Kidney epithelial cell (primary cell): ENCODE data around the gene MUC4. TPM values are rescaled to one million over a fixed set of nuclear protein-coding genes. Genes with fewer than 3 reads are reported as not detected.
A peak's percentile ranks its signal among the peaks of the same experiment; 100 is the strongest.
"Not testable (repeated sequence)": the region's sequence is repeated elsewhere in the genome, so short reads cannot be mapped to it uniquely, and the experiment has no call there.

Experiments
- DNase-seq: peaks from one replicate; pipeline ENCODE4 v3.0.0-alpha.2; 2010; ENCODE audit warnings: low read depth
- H3K27me3 ChIP-seq: 2 replicates; pipeline ENCODE4 v1.6.0; 2011; ENCODE audit warnings: low read length; ENCODE audit not compliant: control insufficient read depth, insufficient read depth
- H3K36me3 ChIP-seq: 2 replicates; pipeline ENCODE4 v1.5.1; 2011; ENCODE audit warnings: low read length; ENCODE audit not compliant: control insufficient read depth, insufficient read depth
- H3K4me3 ChIP-seq: 2 replicates; pipeline ENCODE4 v1.5.1; 2011; ENCODE audit warnings: low read depth, mild to moderate bottlenecking, control low read depth, low read length
- total RNA-seq: library from RNA; depleted of rRNA; stranded (reverse); fragments of >200 nt; gene quantifications from 2 replicates; pipeline ENCODE4 v1.2.3, GENCODE V29; 2015
- TF ChIP-seq, protein P1 (sequence below): IDR thresholded peaks from 2 replicates; pipeline ENCODE4 v1.5.1; 2011; ENCODE audit warnings: mild to moderate bottlenecking, moderate library complexity, low read length, control low read depth, inconsistent platforms; ENCODE audit not compliant: insufficient read depth, poor library complexity, severe bottlenecking

Gene MUC4
- total RNA-seq, 1 donor from 2014 or later: 6.9 TPM

DNA sequence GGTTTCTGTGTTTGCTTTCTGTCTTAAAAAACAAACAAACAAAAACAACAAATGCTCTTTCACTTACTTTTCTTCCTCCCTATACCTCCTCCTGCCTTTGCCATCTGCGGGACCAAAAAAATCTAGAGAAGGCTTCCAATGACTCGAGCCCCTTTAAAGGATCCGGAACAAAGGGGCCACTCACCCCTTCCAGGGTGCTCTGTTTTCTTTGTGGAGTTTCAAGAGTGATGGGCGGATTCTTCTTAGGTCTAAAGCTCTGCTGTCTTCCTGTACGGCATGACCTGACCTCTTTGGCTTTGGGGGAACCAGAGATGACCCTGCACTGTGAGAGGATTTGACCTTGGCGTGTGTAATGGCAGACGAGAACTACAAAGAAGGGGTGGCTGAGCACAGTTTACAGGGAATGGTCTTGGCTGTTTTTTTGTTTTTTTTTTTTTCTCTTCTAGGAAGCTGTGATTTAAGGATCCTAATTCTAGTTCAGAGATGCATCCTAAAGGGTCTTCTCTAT, 93.2 kb downstream of the MUC4 start:
- TF ChIP-seq, protein P1, sequence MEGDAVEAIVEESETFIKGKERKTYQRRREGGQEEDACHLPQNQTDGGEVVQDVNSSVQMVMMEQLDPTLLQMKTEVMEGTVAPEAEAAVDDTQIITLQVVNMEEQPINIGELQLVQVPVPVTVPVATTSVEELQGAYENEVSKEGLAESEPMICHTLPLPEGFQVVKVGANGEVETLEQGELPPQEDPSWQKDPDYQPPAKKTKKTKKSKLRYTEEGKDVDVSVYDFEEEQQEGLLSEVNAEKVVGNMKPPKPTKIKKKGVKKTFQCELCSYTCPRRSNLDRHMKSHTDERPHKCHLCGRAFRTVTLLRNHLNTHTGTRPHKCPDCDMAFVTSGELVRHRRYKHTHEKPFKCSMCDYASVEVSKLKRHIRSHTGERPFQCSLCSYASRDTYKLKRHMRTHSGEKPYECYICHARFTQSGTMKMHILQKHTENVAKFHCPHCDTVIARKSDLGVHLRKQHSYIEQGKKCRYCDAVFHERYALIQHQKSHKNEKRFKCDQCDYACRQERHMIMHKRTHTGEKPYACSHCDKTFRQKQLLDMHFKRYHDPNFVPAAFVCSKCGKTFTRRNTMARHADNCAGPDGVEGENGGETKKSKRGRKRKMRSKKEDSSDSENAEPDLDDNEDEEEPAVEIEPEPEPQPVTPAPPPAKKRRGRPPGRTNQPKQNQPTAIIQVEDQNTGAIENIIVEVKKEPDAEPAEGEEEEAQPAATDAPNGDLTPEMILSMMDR: no peak
- Histone ChIP-seq H3K27me3 (no peaks in the 10 kb centered on the region), H3K36me3 (no peaks in the 10 kb centered on the region), H3K4me3 (no peak overlapping the region)
- DNase-seq: no peak

DNA sequence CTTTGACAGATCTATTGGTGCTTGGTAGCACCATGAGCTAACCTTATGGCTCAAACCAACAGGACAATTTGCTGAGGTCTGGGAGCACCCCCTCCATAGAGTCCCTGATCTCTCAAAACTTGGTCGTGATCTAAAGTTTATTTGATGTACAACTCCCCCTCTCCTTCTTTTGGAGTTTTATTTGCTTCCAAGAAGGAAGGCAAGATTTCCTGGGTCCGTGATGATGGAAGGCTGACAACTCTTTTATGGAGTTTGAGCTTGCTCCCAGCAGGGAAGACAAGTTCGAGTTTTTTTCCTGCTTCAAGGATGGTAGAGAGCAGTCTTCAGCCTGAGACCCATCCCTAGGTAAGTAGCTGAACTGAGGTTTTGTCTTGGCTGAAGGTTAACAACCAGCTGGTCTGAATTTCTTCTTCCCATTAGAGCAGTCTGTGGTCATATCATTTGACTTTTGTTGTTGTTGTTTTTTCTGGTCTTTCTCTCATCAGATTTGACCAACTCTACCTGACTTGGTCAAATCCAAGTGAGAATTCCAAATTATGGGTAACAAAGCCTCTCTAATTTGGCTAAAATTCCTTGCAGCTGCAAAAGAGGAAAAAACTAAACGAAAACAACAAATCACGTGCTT, 93.8 kb downstream of the MUC4 start:
- DNase-seq: no peak
- Histone ChIP-seq H3K27me3 (no peaks in the 10 kb centered on the region), H3K36me3 (no peaks in the 10 kb centered on the region), H3K4me3 (no peak overlapping the region)
- TF ChIP-seq, protein P1: no peak

DNA sequence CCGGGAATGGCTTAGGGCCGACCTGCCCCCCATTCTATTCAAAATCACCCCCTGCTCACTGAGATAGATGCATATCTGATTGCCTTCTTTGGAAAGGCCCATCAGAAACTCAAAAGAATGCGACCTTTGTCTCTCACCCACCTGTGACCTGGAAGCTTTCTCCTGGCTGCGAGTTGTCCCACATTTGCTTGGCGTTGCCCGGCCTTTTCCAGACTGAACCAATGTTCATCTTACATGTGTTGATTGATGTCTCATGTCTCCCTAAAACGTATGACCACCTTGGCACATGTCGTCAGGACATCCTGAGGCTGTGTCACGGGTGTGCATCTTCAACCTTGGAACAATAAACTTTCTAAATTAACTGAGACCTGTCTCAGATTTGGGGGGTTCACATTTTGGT, 94.3 kb downstream of the MUC4 start:
- H3K4me3 ChIP-seq: no peak overlapping the region
- no peaks in the 10 kb centered on the region for H3K27me3 ChIP-seq
- no peaks in the 10 kb centered on the region for H3K36me3 ChIP-seq
- DNase-seq: no peak
- TF ChIP-seq, protein P1: no peak

DNA sequence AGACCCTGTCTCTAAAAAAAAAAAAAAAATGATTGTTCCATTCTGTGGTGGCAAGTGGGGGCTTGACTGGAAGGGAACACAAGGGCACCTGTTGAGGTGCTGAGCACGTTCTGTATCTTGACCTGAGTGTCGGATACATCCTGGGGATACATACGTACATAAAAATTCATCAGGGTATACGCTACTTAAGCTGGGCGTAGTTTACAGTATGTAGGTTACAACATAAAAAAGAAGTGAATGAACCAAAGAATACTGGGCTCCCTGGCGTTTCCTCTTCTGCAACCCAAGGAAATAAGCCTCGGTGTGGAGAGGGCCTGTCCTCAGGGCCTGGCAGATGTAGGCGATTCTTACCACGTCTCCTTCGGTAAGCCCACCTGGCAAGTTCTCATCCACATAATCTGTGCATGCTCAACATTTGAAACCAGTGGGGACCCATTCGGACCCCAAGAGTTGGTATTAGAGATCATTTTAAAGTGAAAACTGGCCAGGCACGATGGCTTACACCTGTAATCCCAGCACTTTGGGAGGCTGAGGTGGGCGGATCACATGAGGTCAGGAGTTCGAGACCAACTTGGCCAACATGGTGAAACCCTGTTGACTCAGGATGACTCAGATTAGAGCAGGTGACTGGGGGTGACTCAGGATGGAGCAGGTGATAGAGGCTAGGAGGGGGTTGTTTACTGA, 96.0 kb downstream of the MUC4 start:
- H3K27me3 ChIP-seq: no peaks in the 10 kb centered on the region
- TF ChIP-seq, protein P1: no peak
- DNase-seq: peak; percentile 35
- no peaks in the 10 kb centered on the region for H3K36me3 ChIP-seq
- no peak overlapping the region for H3K4me3 ChIP-seq

DNA sequence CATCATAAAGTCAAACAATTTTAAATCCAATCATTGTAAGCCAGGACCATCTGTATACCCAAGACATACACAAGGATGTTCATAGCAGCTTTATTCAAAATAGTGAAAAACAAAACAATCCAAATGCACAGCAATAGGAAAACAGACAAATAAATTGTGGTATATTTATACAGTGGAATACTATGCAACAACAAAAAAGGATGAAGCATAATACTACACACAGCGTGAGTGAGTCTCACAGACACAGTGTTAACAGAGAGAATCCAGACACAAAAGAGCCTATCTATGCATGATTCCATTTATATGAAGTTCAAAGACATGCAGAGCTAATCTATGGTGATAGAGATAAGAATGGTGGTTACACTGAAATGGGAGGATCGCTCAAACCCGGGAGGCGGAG, 96.6 kb downstream of the MUC4 start:
- TF ChIP-seq, protein P1: no peak
- Histone ChIP-seq H3K36me3 (no peaks in the 10 kb centered on the region), H3K4me3 (no peak overlapping the region), H3K27me3 (no peaks in the 10 kb centered on the region)
- DNase-seq: no peak

DNA sequence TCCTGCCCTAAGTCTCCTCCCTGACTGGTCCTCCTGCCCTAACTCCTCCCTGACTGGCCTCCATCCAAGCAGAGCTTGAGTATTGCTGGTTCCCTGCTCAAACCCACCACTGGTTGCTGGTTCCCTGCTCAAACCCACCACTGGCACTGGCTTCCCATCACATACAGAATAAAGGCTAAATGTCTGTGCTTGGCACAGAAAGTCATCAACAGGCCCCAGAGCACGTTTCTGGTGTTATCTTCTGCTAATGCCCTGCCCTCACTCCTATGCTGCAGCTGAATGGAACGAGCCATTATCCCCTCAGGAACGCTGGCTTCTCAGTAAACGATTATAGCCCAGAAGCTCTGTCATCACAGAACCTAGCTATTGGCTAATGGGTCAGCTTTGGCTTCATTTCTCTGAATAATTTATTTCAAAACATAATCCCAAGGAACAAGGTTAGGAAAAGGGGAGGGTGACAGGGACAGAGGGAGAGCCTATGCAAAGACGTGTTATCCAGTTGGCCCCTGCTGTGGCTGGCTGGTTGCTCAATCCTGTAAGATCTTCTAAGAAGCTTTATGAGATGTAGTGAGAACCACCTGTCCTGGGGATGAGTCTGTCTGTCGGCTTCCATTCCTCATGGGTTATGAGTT, 97.2 kb downstream of the MUC4 start:
- no peak overlapping the region for H3K4me3 ChIP-seq
- DNase-seq: no peak

DNA sequence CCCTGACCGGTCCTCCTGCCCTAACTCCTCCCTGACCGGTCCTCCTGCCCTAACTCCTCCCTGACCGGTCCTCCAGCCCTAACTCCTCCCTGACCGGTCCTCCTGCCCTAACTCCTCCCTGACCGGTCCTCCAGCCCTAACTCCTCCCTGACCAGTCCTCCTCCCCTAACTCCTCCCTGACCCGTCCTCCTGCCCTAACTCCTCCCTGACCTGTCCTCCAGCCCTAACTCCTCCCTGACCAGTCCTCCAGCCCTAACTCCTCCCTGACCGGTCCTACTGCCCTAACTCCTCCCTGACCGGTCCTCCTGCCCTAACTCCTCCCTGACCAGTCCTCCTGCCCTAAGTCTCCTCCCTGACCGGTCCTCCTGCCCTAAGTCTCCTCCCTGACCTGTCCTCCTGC, 98.6 kb downstream of the MUC4 start:
- H3K4me3 ChIP-seq, DNase-seq: not testable (repeated sequence)

More for the DNA sequence above, 97.2 kb downstream of the MUC4 start:
- H3K36me3 ChIP-seq: no peaks in the 10 kb centered on the region
- no peaks in the 10 kb centered on the region for H3K27me3 ChIP-seq
- TF ChIP-seq, protein P1: no peak

DNA sequence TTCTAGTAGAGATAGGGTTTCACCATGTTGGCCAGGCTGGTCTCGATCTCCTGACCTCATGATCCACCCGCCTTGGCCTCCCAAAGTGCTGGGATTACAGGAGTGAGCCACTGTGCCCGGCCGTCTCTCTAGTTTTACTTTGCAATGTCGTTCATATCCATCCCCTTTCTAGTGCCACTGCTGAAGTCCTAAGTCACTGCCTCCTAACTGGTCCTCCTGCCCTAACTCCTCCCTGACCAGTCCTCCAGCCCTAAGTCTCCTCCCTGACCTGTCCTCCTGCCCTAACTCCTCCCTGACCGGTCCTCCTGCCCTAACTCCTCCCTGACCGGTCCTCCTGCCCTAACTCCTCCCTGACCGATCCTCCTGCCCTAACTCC, 99.2 kb downstream of the MUC4 start:
- not testable (repeated sequence) for H3K4me3 ChIP-seq

More for the DNA sequence above, 98.6 kb downstream of the MUC4 start:
- H3K27me3 ChIP-seq, H3K36me3 ChIP-seq: not testable (repeated sequence)

More for the DNA sequence above, 99.2 kb downstream of the MUC4 start:
- H3K27me3 ChIP-seq, DNase-seq, H3K36me3 ChIP-seq: not testable (repeated sequence)
